ENCODE data around the gene SFTPD.
"Not testable (repeated sequence)": the region's sequence is repeated elsewhere in the genome, so short reads cannot be mapped to it uniquely, and the experiment has no call there.

Gene SFTPD

GRCh38 chr10:79890469-79890868, 58.4 kb downstream of the SFTPD start:
- Mint-ChIP-seq H3K27ac (no peak overlapping the region), H3K4me3 (no peak overlapping the region), H3K27me3 (ENCODE audit: low read depth) (peaks cover 48% of the 10 kb centered on the region), H3K36me3 (ENCODE audit: low read depth) (no peaks in the 10 kb centered on the region), H3K4me1 (ENCODE audit: low read depth) (no peaks in the 10 kb centered on the region), H3K9me3 (no peaks in the 10 kb centered on the region)
- no peak for DNase-seq (ENCODE audit: low spot score)

GRCh38 chr10:79888984-79889383, 59.9 kb downstream of the SFTPD start:
- not testable (repeated sequence) for H3K9me3 Mint-ChIP-seq

More at GRCh38 chr10:79888984-79889383, 59.9 kb downstream of the SFTPD start:
- H3K36me3 Mint-ChIP-seq (ENCODE audit: low read depth); H3K4me1 Mint-ChIP-seq (ENCODE audit: low read depth); DNase-seq (ENCODE audit: low spot score); H3K27ac Mint-ChIP-seq; H3K4me3 Mint-ChIP-seq: not testable (repeated sequence)
- peaks cover 48% of the 10 kb centered on the region for H3K27me3 Mint-ChIP-seq (ENCODE audit: low read depth)

All from T-helper 2 cell treated with Interferon-gamma antibody and Interleukin-4, amounts not matched to agents 5 μg/mL and 100 μg/mL, for 36 hours (primary cell).